NCI-H2196 treated with DMSO at 0.1 percent for 48 hours (cell line): ENCODE data around the gene MADCAM1.

Experiments used
- DNase-seq: peaks from one replicate; lab custom pipeline; 2025; ENCODE audit not compliant: unreplicated experiment; lab: John Stamatoyannopoulos, UW

The MADCAM1 gene

DNA sequence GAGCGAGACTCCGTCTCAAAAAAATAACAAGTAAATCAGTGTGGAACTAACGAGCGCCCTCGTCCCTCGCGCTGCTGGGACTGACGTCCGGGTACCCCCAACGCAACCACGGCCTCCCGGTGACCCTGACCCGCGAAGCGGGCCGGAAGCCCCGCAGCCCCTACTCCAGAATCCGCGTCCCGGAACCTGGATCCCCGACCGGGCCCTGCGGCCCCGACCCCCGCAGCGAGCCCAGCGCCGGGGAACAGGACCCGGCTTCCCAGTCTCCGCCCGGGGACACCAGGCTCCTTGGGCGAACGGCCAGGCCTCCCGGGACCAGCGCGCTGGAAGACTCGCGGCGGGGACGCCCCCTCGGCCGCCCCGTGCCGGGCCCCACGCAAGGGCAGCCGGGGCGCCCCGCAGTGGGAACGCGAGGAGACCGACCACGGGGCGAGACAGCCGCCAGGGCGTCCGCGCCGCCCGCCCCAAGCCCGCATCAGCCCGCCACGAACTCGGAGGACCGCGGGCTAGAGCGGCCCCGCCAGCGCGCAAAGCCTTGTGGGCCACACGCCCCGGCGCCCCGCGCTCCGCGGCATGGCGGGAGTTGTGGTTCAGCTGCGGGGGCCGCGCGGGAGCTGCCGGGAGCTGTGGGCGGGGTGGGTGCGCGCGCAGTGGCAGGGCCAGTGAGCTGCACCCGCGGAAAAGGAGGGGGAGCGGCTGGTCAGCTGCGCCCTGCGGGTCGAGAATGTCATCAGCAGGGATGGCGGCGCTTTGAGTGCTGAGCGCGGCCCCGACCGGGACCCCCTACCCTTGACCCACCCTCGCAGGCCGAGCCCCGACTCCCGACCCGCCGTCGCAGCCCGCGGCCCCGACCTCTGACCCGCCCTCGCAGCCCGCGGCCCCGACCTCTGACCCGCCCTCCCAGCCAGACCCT, 7.5 kb upstream of the MADCAM1 start:
- DNase-seq = peak; percentile 92

DNA sequence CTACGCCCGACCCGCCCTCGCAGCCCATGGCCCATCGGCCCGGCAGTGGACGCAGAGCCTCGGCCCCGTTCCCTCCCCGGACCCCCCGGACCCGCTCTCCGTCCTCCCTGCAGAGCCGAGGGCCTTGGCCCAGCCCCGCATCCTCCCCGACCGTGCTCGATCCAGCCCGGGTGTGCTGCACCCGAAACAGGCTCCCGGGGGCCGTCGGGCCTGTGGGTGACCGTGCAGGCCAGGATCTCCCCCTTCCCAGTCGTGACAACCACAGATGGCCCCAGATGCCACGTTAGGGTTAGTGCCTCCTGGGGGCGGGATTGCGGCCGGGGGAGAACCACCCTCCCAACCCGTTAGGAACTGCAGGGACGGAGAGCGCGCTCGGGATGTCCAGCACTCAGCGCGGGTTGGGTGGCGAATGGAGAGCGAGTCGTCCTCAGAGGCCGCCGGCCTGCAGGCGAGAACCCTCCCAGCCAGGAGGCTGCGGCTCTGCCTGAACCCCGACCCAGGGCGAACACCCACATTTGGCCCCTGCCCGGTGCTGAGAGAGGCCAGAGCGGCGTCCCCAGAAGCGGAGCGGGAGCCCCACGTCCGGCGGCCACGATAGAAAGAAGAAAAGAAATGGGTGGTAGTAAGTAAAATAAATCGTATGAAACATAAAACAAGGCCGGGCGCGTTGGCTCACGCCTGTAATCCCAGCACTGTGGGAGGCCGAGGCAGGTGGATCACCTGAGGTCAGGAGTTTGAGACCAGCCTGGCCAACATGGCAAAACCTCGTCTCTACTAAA, 6.7 kb upstream of the MADCAM1 start:
- no peak for DNase-seq

DNA sequence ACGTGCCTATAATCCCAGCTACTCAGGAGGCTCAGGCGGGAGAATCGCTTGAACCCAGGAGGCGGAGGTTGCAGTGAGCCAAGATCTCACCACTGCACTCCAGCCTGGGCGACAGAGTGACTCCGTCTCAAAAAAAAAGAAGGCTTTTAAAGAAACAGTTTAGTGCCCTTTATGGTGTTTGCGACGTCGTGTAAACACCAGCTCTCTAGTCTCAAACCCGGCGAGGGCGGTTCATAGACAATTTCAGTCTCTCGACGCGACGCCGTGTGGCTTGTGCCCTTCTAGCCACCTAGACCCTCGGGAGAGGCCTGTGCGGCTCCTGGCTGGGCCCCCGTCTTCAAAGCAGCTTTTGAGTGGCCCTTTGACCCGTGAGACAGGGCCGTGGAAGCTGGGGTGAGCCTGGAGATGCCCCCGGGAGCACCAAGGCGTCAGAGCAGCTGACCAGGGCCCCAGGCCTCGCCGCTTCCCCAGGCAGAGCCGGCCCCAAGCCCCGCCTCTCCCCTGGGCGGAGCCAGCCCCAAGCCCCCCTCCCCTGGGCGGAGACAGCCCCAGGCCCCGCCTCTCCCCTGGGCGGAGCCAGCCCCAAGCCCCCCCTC, 5.0 kb upstream of the MADCAM1 start:
- DNase-seq = no peak

DNA sequence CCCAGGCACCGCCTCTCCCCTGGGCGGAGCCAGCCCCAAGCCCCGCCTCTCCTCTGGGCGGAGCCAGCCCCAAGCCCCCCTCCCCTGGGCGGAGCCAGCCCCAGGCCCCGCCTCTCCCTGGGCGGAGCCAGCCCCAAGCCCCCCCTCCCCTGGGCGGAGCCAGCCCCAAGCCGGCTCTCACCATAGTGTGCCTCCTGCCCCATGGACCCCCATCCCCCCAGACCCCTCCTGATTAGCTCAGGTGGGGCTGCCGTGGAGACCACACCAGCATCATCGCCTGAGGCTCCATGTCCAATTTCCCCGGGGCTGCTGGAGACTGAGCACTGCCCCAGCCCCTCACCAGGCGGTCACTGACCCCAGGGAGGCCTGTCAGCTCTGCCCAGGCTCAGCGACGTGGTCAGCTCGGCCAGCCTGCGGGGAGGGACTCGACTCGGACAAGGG, 4.2 kb upstream of the MADCAM1 start:
- no peak for DNase-seq

DNA sequence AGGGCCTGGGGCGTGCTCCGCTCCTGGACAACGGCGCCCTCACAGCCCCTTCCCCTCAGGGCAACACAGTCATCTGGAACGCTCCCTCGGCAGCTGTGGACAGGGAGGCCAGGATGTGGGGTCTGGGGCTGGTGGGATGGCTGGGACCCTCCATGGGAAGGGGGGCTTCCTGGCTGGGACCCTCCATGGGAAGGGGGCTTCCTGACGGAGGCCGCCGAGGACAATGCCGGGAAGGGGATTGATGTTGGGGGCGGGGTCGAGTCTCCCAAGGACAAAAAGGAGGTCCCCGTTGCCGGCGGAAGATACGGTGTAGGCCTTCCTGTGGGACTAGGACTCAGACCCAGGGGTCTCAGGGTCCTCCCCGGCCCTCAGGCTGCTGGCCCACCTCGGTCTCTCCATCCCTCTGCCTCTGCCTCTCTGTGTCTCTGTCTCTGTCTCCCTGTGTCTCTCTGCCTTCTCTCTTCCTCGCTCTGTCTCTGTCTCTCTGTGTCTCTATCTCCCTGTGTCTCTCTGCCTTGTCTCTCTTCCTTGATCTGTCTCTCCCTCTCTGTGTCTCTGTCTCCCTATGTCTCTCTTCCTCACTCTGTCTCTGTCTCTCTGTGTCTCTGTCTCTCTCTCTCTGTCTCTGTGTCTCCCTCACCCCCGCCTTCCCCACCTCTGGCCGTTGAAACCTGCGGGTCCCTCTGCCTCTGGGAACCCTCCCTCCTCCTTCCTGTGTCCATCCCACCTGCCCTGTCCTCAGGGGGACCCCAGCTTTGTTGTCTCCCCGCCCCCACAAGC, 2.7 kb upstream of the MADCAM1 start:
- no peak for DNase-seq

DNA sequence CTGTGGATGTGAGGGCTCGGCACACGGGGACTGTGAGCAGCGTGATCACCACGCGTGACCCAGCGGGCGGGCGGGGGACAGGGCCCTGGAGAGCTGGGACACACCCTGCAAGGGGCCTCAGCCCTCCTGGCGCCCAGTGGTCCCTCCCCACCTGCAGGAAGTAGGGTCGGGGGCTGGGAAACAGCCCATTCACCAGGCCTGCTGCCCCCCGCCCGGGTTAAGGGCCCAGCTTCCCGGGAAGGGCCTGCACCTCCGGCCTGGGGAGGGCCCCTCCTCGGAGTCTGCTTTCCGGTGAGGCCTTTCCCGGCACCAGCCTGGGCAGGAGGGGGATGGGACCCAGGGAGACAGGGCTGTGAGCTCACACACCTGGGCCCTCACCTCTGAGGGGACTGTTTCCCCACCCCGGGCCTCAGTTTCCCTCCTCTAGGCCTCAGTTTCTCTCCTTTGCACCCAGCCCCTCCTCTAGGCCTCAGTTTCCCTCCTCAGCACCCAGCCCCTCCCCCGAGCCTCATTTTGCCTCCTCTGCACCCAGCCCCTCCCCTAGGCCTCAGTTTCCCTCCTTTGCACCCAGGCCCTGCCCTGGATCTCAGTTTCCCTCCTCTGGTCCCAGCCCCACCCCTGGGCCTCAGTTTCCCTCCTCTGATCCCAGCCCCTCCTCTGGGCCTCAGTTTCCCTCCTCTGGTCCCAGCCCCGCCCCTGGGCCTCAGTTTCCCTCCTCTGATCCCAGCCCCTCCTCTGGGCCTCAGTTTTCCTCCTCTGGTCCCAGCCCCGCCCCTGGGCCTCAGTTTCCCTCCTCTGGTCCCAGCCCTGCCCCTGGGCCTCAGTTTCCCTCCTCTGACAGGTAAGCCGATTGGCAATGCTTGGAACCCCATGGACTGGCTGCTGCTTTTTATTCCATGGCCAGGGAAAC, 1.9 kb upstream of the MADCAM1 start:
- DNase-seq = no peak

DNA sequence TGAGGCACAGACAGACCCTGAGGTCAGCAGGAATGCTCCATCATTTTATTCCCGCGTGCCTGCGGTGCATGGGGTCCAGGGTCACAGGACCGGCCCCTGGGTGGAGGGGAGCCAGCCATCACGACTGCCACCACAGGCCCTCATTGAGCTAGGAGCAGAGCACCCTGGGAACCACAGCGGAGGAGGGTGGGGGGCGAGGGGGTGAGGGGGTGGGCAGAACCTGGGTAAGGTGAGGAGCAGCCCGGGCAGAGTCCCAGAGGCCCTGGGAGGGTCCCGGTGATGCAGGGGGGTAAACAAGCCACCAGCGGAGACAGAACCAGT, 1.2 kb upstream of the MADCAM1 start:
- DNase-seq = no peak

DNA sequence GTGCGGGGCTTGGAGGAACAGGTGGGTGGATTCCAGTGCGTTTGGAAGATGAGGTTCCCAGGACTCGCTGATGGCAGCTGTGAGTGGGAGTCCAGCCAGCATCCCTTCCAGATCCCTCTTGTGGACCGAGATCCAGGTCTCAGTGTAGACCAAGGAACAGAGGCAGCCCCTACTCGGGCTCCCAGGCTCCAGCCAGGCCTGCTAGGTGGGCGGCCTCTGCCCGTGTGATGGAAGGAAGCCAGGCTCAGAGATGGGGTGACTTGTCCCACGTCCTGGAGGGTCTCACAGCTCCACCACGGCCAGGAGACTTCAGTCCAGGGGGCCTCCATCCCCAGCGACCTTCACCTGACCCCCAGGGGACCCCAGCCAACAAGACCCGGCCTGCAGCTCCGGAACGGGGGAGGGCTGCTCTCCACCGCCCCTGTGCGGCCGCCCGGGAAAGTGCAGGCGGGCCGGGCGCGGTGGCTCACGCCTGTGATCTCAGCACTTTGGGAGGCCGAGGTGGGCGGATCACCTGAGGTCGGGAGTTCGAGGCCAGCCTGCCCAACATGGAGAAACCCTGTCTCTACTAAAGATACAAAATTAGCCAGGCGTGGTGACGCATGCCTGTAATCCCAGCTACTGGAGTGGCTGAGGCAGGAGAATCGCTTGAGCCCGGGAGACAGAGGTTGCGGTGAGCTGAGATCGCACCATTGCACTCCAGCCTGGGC, 729 bp upstream of the MADCAM1 start:
- DNase-seq = no peak

DNA sequence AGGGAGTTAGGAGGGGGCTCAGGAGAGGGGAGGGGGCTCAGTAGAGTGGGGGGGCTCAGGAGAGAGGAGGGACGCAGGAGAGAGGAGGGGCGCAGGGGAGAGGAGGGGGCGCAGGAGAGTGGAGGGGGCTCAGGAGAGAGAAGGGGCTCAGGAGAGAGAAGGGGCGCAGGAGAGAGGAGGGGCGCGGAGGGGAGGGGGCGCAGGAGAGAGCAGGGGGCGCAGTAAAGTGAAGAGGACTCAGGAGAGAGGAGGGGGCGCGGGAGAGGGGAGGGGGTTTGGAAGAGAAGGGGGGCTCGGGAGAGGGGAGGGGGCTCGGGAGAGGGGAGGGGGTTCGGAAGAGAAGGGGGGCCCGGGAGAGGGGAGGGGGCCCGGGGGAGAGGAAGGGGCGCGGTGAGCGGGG, 700 bp downstream of the MADCAM1 start:
- DNase-seq = no peak

DNA sequence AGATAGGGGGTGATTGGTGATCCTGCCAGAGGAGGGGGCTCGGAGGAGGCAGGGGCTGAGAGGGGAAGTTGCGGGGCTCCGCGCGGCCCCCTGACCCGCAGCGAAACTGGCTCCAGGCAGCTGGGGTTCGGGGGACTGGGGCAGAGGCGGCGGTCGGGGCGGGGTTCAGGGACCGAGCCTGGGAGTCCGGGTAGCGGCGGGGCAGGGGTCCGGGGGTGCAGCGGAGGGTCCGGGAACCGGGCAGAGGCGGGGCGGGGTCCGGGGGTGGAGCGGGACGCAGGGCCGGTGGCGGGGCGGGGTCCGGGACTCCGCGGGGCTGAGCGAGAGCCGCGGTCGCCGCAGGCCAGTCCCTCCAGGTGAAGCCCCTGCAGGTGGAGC, 1.2 kb downstream of the MADCAM1 start:
- DNase-seq = no peak

DNA sequence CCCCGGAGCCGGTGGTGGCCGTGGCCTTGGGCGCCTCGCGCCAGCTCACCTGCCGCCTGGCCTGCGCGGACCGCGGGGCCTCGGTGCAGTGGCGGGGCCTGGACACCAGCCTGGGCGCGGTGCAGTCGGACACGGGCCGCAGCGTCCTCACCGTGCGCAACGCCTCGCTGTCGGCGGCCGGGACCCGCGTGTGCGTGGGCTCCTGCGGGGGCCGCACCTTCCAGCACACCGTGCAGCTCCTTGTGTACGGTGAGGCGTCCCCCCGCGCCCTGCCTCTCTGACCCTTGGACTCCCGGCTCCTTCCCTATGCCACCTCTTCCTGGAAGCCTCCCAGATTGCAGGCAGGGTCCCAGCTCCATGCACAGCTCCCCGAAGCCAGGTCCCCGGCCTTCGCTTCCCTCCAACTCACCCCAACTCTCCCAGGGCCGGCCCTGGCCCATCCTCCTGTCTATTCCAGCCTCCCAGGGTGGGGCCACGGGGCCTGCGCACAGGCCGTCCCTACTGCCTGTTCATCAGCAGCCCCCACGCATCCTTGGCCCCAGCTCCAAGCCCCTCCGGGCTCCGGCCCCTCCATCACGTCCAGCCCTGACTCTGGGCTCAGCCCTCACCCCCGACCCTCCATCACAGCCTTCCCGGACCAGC, 1.7 kb downstream of the MADCAM1 start:
- DNase-seq = no peak

DNA sequence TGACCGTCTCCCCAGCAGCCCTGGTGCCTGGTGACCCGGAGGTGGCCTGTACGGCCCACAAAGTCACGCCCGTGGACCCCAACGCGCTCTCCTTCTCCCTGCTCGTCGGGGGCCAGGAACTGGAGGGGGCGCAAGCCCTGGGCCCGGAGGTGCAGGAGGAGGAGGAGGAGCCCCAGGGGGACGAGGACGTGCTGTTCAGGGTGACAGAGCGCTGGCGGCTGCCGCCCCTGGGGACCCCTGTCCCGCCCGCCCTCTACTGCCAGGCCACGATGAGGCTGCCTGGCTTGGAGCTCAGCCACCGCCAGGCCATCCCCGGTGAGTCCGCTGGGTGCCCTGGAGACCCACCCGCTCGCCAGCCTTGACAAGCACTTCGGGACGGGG, 2.2 kb downstream of the MADCAM1 start:
- no peak for DNase-seq

DNA sequence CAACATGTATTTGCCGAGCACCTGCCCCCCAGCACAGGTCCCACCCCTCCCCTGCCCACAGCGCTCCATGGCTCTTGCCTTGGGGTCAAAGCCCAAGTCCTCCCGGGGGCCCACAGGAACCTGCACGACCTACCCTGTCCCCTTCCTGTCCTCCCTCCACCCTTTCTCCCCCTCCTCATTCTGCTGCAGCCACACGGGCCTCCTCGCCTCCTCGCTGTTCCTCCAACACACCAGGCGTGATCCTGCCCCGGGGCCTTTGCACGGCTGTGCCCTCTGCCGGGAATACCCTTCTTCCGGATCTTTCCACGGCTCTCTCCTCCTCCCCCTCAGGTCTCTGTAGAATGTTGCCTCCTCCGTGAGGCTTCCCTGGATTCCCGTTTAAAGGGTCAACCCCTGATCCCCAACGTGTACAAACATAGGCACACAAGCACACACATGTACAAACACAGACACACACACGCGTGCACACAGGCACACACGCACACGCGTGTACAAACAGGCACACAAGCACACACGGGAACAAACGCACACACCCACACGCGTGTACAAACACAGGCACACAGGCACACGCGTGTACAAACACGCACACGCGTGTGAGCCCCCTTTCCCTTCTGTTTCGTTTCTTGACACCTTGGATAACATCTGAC, 2.8 kb downstream of the MADCAM1 start:
- DNase-seq = no peak

DNA sequence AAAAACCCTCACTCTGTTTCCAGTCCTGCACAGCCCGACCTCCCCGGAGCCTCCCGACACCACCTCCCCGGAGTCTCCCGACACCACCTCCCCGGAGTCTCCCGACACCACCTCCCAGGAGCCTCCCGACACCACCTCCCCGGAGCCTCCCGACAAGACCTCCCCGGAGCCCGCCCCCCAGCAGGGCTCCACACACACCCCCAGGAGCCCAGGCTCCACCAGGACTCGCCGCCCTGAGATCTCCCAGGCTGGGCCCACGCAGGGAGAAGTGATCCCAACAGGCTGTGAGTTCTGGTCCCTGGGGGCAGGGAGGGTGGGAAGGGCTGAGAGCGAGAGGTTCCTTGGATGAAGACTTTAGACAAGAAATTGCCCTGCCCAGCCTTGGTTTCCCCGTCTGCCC, 5.4 kb downstream of the MADCAM1 start:
- DNase-seq = no peak

DNA sequence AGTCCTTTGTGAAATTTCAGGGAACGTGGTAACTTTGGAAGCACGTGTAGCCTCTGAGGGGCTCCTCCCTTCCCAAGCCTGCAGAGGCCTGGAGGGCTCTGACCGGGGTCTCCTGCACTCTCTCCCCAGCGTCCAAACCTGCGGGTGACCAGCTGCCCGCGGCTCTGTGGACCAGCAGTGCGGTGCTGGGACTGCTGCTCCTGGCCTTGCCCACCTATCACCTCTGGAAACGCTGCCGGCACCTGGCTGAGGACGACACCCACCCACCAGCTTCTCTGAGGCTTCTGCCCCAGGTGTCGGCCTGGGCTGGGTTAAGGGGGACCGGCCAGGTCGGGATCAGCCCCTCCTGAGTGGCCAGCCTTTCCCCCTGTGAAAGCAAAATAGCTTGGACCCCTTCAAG, 8.3 kb downstream of the MADCAM1 start:
- DNase-seq = no peak

DNA sequence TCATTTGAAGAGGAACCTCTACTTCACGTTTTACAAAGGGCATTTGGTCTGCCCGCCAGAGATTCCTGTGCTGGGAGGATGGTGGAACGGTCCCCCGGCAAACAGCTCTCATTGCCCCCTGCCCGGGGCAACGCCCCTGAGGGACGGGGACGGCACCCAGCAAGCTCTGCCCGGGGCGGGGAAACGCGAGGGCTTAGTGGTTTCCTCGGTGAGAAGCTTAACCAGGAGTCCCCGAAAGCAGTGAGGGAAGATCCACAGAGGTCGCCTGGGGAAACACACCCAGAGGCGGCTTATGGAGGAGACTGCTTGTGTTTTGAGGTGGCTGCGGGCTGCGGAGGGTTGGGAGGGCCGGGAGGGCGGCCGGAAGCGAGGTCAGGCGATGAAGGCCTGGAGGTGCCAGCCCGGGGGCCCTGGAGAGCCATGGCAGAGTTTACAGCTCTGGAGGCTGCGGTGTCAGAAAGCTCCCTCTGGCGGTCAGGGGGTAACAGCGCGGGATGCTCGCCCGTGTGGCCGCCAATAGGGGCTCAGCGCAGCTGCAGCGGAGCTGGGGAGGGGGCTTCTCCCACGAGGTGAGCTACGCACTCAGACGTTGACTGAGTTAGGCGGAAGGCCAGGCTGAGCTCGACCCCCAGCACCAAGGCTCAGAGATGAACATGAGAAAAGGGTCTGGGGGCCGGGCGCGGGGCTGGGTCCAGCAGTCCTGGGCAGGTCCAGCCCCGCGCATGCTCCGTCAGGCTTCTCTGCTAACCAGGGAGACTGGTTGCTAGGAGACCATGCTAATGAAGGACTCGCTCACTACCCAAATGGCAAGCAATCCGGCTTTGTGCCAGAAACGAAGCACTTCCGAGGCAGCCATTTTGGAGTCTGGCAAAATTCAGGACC, 10.4 kb downstream of the MADCAM1 start:
- DNase-seq = peak; percentile 99

DNA sequence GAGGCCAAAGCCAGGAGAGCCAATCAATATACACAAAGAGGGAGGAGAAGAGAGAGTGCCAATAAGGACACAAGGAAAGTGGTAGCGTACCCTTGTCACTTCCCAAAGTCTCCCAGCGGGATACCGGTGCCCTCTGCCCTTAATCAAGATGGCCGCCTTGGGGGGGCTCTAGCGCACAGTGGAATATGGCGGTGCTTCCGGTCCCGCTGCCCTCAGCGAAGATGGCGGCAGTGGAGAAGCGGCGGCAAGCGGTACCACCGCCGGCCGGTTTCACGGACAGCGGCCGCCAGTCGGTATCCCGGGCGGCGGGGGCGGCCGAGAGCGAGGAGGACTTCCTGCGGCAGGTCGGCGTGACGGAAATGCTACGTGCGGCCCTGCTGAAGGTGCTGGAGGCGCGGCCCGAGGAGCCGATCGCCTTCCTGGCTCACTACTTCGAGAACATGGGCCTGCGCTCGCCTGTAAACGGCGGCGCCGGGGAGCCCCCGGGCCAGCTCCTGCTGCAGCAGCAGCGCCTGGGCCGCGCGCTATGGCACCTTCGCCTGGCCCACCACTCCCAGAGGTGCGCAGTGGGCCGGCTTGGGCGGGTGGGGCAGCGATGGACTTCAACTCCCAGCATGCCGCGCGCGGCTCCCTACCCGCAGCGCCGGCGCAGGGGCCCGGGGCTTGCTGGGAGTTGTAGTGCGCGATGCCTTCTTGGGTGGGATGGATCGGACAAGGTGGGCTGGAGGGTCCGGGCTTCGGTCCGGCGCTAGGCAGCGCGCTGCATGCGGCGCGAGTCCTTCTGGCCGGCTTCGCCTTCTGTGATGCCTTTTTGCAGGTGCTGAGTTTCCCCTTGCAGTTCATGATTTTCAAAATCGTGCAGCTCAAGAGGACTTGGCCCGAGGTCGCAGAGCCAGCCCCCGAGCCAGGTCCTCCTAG, 11.3 kb downstream of the MADCAM1 start, which contains the start of gene TPGS1:
TSS of gene TPGS1 (plus strand) at position 212 of the 918 bp plus-strand sequence. CDS start at position 222, 10 bp downstream.
- peak; percentile 77 for DNase-seq
